Fibroblast of lung (primary cell): ENCODE data around the gene C22orf15.

Experiments used
- CTCF ChIP-seq, 2 donors: IDR thresholded peaks in 1 of 2; conservative IDR thresholded peaks in 1 of 2; 1 replicate in 1 of 2; 2 replicates in 1 of 2; pipeline ENCODE4 v1.5.1; 2011 to 2012; ENCODE audit warnings: low read length in 2 of 2, control low read depth in 1 of 2, inconsistent platforms in 1 of 2, low read depth in 1 of 2, mild to moderate bottlenecking in 1 of 2
- EZH2 ChIP-seq: IDR thresholded peaks from 2 replicates; pipeline ENCODE4 v1.5.1; 2012; ENCODE audit warnings: low read length, control low read depth, mild to moderate bottlenecking; ENCODE audit errors: missing control alignments

- TF ChIP-seq CTCF (conservative IDR thresholded peaks at IDR 0.05 in 1 of 2, IDR thresholded peaks at IDR 0.05 in 1 of 2; ENCODE audit: low read depth in 1 of 2, low read length in 2 of 2) = no peak
- TF ChIP-seq EZH2 = no peak
Observed at GRCh38 chr22:23744001-23744400, 18.8 kb upstream of the C22orf15 start.
